ENCODE measurements around the gene OR2T10. TPM values are rescaled to one million over a fixed set of nuclear protein-coding genes. Genes with fewer than 3 reads are reported as not detected.
"Not testable (repeated sequence)": the region's sequence is repeated elsewhere in the genome, so short reads cannot be mapped to it uniquely, and the experiment has no call there.

Gene OR2T10
- not detected for total RNA-seq

- 77% methylated on average over 6 of the region's 6 CpGs for whole genome bisulfite sequencing
- no peak within 1 kb of the TSS for H3K4me3 ChIP-seq
These were observed at the start of gene OR2T10 for GRCh38 chr1:248597589-248597988. OR2T10 (minus strand) TSS chr1:248597700; CDS start chr1:248593768, 3,932 bp downstream.

GRCh38 chr1:248645178-248645577, 47.7 kb upstream of the OR2T10 start, which contains the start of gene OR2T35:
OR2T35 (minus strand) TSS chr1:248645278; CDS start chr1:248639258, 6,020 bp downstream.
- 100% methylated on average over 1 of the region's 3 CpGs for WGBS
- H3K27ac ChIP-seq; intact Hi-C loops (cut with DNase I); H3K9me3 ChIP-seq; H3K36me3 ChIP-seq; H3K27me3 ChIP-seq (replicated peaks; ENCODE audit: insufficient read depth); DNase-seq (ENCODE audit: low spot score); H3K4me3 ChIP-seq; H3K4me1 ChIP-seq (replicated peaks): not testable (repeated sequence)

More at GRCh38 chr1:248597589-248597988, at the start of gene OR2T10:
- no peaks in the 10 kb centered on the region for H3K4me1 ChIP-seq (replicated peaks)
- no peaks in the 10 kb centered on the region for H3K27me3 ChIP-seq (replicated peaks; ENCODE audit: insufficient read depth)
- no peak for DNase-seq (ENCODE audit: low spot score)
- no peak within 1 kb of the TSS for H3K27ac ChIP-seq
- intact Hi-C loops (cut with DNase I): no loop called here
- H3K9me3 ChIP-seq: no peaks in the 10 kb centered on the region
- no peak for TF ChIP-seq CTCF (IDR thresholded peaks at IDR 0.05)
- no peak for TF ChIP-seq POLR2AphosphoS5 (IDR thresholded peaks at IDR 0.05)
- no peak for TF ChIP-seq POLR2A (IDR thresholded peaks at IDR 0.05)
- no peaks in the 10 kb centered on the region for H3K36me3 ChIP-seq

GRCh38 chr1:248642971-248643651, 45.6 kb upstream of the OR2T10 start:
- H3K4me1 ChIP-seq (replicated peaks); DNase-seq (ENCODE audit: low spot score); H3K36me3 ChIP-seq; H3K4me3 ChIP-seq; H3K9me3 ChIP-seq; H3K27me3 ChIP-seq (replicated peaks; ENCODE audit: insufficient read depth); H3K27ac ChIP-seq; intact Hi-C loops (cut with DNase I): not testable (repeated sequence)
- WGBS: no CpG with 5 or more reads among the region's 4 CpGs

- intact Hi-C loops (cut with DNase I); H3K27me3 ChIP-seq (replicated peaks; ENCODE audit: insufficient read depth); H3K4me3 ChIP-seq; H3K27ac ChIP-seq; H3K36me3 ChIP-seq; DNase-seq (ENCODE audit: low spot score); H3K4me1 ChIP-seq (replicated peaks); H3K9me3 ChIP-seq: not testable (repeated sequence)
- WGBS: 88% methylated on average over 3 of the region's 5 CpGs
These were observed 44.1 kb upstream of the OR2T10 start for GRCh38 chr1:248641583-248641982.

GRCh38 chr1:248640906-248641305, 43.4 kb upstream of the OR2T10 start:
- intact Hi-C loops (cut with DNase I); DNase-seq (ENCODE audit: low spot score): not testable (repeated sequence)

GRCh38 chr1:248639652-248640051, 42.2 kb upstream of the OR2T10 start:
- H3K27me3 ChIP-seq (replicated peaks; ENCODE audit: insufficient read depth); intact Hi-C loops (cut with DNase I); H3K4me1 ChIP-seq (replicated peaks); H3K4me3 ChIP-seq; H3K36me3 ChIP-seq; H3K9me3 ChIP-seq; H3K27ac ChIP-seq; DNase-seq (ENCODE audit: low spot score): not testable (repeated sequence)
- WGBS: no CpG with 5 or more reads among the region's 5 CpGs

More at GRCh38 chr1:248640906-248641305, 43.4 kb upstream of the OR2T10 start:
- not testable (repeated sequence) for H3K27me3 ChIP-seq (replicated peaks; ENCODE audit: insufficient read depth); H3K9me3 ChIP-seq; H3K27ac ChIP-seq; H3K36me3 ChIP-seq; H3K4me1 ChIP-seq (replicated peaks); H3K4me3 ChIP-seq
- WGBS: no CpG with 5 or more reads among the region's 3 CpGs

GRCh38 chr1:248636612-248637011, 39.1 kb upstream of the OR2T10 start:
- H3K27me3 ChIP-seq (replicated peaks; ENCODE audit: insufficient read depth); H3K27ac ChIP-seq; DNase-seq (ENCODE audit: low spot score); H3K36me3 ChIP-seq; H3K4me1 ChIP-seq (replicated peaks); H3K9me3 ChIP-seq; H3K4me3 ChIP-seq; intact Hi-C loops (cut with DNase I): not testable (repeated sequence)
- no CpG with 5 or more reads among the region's 5 CpGs for WGBS

- H3K4me3 ChIP-seq; H3K4me1 ChIP-seq (replicated peaks); H3K9me3 ChIP-seq; DNase-seq (ENCODE audit: low spot score); H3K27me3 ChIP-seq (replicated peaks; ENCODE audit: insufficient read depth); intact Hi-C loops (cut with DNase I); H3K36me3 ChIP-seq; H3K27ac ChIP-seq: not testable (repeated sequence)
- no CpG with 5 or more reads among the region's 2 CpGs for WGBS
These were observed 37.5 kb upstream of the OR2T10 start, which contains the start of gene OR2T11 for GRCh38 chr1:248634991-248635390. OR2T11 (minus strand) TSS chr1:248635091; CDS start chr1:248627128, 7,963 bp downstream.

All from prostate gland (tissue), 2 donors.